SK-N-SH (cell line): ENCODE data around the gene HYPK. TPM values are rescaled to one million over a fixed set of nuclear protein-coding genes. Genes with fewer than 3 reads are reported as not detected.
"Not testable (repeated sequence)": the region's sequence is repeated elsewhere in the genome, so short reads cannot be mapped to it uniquely, and the experiment has no call there.

Experiments used
- CTCF ChIA-PET: fragments of 300-600, 350-600 bp; formaldehyde crosslinking; extraction: SDS; loops from one replicate; lab custom pipeline; 2021; lab: Yijun Ruan, JAX
- POLR2A ChIA-PET: fragments of 350-600 bp; sonication (Branson Sonifier 250); formaldehyde crosslinking; extraction: SDS; loops from one replicate; lab custom pipeline; 2020; ENCODE audit warnings: antibody characterized with exemption, inconsistent platforms; lab: Yijun Ruan, JAX
- DNase-seq: peaks from one replicate; pipeline ENCODE4 v3.0.0; 2012
- H2AFZ ChIP-seq: fragments of 200-600 bp; sonication (generic); 2 replicates; pipeline ENCODE4 v1.8.1; 2016; ENCODE audit warnings: antibody characterized with exemption, mild to moderate bottlenecking, low read depth
- H3F3A ChIP-seq: fragments of 200-600 bp; sonication (generic); replicated peaks from 2 replicates; pipeline ENCODE3; 2016; ENCODE audit warnings: antibody characterized with exemption, mild to moderate bottlenecking; ENCODE audit not compliant: insufficient read depth
- H3K27ac ChIP-seq, 2 experiments: fragments of 200-500 bp in 1 of 2; fragments of 200-600 bp in 1 of 2; sonication (Bioruptor generic) in 1 of 2; sonication (generic), shearing (Covaris generic) in 1 of 2; 2 replicates each; pipeline versions ENCODE4 v1.5.1 to v1.6.1; 2014 to 2016; ENCODE audit warnings: low read depth in 2 of 2, inconsistent platforms in 1 of 2, low read length in 1 of 2, mild to moderate bottlenecking in 1 of 2, mixed read lengths in 1 of 2
- H3K27me3 ChIP-seq: fragments of 200-600 bp; sonication (generic), shearing (Covaris generic); 2 replicates; pipeline ENCODE4 v1.6.1; 2016; ENCODE audit warnings: mixed run types; ENCODE audit not compliant: insufficient read depth
- H3K36me3 ChIP-seq, 2 experiments: fragments of 200-500 bp in 1 of 2; fragments of 200-600 bp in 1 of 2; sonication (Bioruptor generic) in 1 of 2; sonication (generic) in 1 of 2; replicated peaks in 1 of 2; 2 replicates each; pipeline versions ENCODE3 to v1.5.1; 2014 to 2016; ENCODE audit warnings: low read length in 1 of 2, mild to moderate bottlenecking in 1 of 2; ENCODE audit not compliant: insufficient read depth in 2 of 2, control insufficient read depth in 1 of 2
- H3K4me1 ChIP-seq, 2 experiments: fragments of 200-500 bp in 1 of 2; fragments of 200-600 bp in 1 of 2; sonication (Bioruptor generic) in 1 of 2; sonication (generic), shearing (Covaris generic) in 1 of 2; 2 replicates each; pipeline versions ENCODE4 v1.5.1 to v1.6.1; 2014 to 2016; ENCODE audit warnings: low read depth in 1 of 2, low read length in 1 of 2, mixed run types in 1 of 2; ENCODE audit not compliant: insufficient read depth in 2 of 2, control insufficient read depth in 1 of 2
- H3K4me2 ChIP-seq: fragments of 200-600 bp; sonication (generic), shearing (Covaris generic); 2 replicates; pipeline ENCODE4 v1.6.1; 2017; ENCODE audit warnings: mixed run types
- H3K4me3 ChIP-seq, 2 experiments: fragments of 200-500 bp in 1 of 2; fragments of 200-600 bp in 1 of 2; sonication (Bioruptor generic) in 1 of 2; sonication (generic), shearing (Covaris generic) in 1 of 2; 2 replicates each; pipeline versions ENCODE4 v1.5.1 to v1.8.1; 2014 to 2016; ENCODE audit warnings: low read depth in 2 of 2, inconsistent platforms in 1 of 2, low read length in 1 of 2, mild to moderate bottlenecking in 1 of 2, mixed read lengths in 1 of 2, moderate library complexity in 1 of 2
- H3K79me2 ChIP-seq: fragments of 200-600 bp; sonication (generic); 2 replicates; pipeline ENCODE4 v1.8.1; 2017; ENCODE audit warnings: mild to moderate bottlenecking; ENCODE audit not compliant: insufficient read depth
- H3K9ac ChIP-seq: fragments of 200-600 bp; sonication (generic); 2 replicates; pipeline ENCODE4 v1.6.1; 2017; ENCODE audit warnings: mixed run types
- H3K9me2 ChIP-seq: fragments of 200-600 bp; sonication (generic); 2 replicates; pipeline ENCODE4 v1.6.1; 2017; ENCODE audit warnings: mixed run types
- H3K9me3 ChIP-seq: fragments of 200-600 bp; sonication (generic); 2 replicates; pipeline ENCODE4 v1.6.1; 2017; ENCODE audit warnings: mixed run types, mild to moderate bottlenecking, moderate library complexity
- H4K20me1 ChIP-seq: fragments of 200-600 bp; sonication (generic); 2 replicates; pipeline ENCODE4 v1.6.1; 2017; ENCODE audit warnings: mild to moderate bottlenecking, mixed run types; ENCODE audit not compliant: insufficient read depth
- CHD2 ChIP-seq: fragments of 150-350 bp; IDR thresholded peaks from 2 replicates; pipeline ENCODE4 v1.6.1; 2018; ENCODE audit warnings: low read length; ENCODE audit not compliant: partially characterized antibody
- ELF1 ChIP-seq: IDR thresholded peaks from 2 replicates; pipeline ENCODE4 v1.4.0; 2012
- FOSL2 ChIP-seq: IDR thresholded peaks from 2 replicates; pipeline ENCODE4 v1.4.0; 2012; ENCODE audit warnings: low read depth, mild to moderate bottlenecking, moderate library complexity, borderline replicate concordance
- FOXM1 ChIP-seq: IDR thresholded peaks from 2 replicates; pipeline ENCODE4 v1.4.0; 2012; ENCODE audit warnings: low read depth, mild to moderate bottlenecking
- GABPA ChIP-seq: IDR thresholded peaks from 2 replicates; pipeline ENCODE4 v1.4.0; 2012; ENCODE audit warnings: low read depth, mild to moderate bottlenecking
- MAX ChIP-seq: IDR thresholded peaks from 2 replicates; pipeline ENCODE4 v1.4.0; 2012; ENCODE audit warnings: low read depth
- NRF1 ChIP-seq: IDR thresholded peaks from 2 replicates; pipeline ENCODE4 v1.6.1; 2012; ENCODE audit warnings: low read depth, mild to moderate bottlenecking, low read length
- POLR2AphosphoS5 ChIP-seq: IDR thresholded peaks from 2 replicates; pipeline ENCODE4 v1.6.1; 2012; ENCODE audit warnings: low read depth, low read length
- RFX5 ChIP-seq: IDR thresholded peaks from 2 replicates; pipeline ENCODE4 v1.6.1; 2012; ENCODE audit warnings: mild to moderate bottlenecking, improper control_type of control experiment, low read length
- USF1 ChIP-seq: IDR thresholded peaks from 2 replicates; pipeline ENCODE4 v1.4.0; 2012; ENCODE audit warnings: low read depth, borderline replicate concordance
- ZBTB33 ChIP-seq: IDR thresholded peaks from 2 replicates; pipeline ENCODE4 v1.4.0; 2012; ENCODE audit warnings: low read depth, borderline replicate concordance
- WGBS: methylation state at CpG from one replicate; pipeline ENCODE4 v1.1.6; 2017; ENCODE audit warnings: low lambda C conversion rate; 5-methylcytosine and 5-hydroxymethylcytosine counted together
- polyA plus RNA-seq, 3 experiments: library from polyadenylated mRNA; depleted of rRNA; stranded (reverse); fragments of >200 nt; gene quantifications; 2 replicates each; pipeline ENCODE4 v1.2.3, GENCODE V29; 2012

The HYPK gene
- polyA plus RNA-seq, 1 of the 3 experiments (the other 2 are of a cell fraction) = 11.5 TPM

DNA sequence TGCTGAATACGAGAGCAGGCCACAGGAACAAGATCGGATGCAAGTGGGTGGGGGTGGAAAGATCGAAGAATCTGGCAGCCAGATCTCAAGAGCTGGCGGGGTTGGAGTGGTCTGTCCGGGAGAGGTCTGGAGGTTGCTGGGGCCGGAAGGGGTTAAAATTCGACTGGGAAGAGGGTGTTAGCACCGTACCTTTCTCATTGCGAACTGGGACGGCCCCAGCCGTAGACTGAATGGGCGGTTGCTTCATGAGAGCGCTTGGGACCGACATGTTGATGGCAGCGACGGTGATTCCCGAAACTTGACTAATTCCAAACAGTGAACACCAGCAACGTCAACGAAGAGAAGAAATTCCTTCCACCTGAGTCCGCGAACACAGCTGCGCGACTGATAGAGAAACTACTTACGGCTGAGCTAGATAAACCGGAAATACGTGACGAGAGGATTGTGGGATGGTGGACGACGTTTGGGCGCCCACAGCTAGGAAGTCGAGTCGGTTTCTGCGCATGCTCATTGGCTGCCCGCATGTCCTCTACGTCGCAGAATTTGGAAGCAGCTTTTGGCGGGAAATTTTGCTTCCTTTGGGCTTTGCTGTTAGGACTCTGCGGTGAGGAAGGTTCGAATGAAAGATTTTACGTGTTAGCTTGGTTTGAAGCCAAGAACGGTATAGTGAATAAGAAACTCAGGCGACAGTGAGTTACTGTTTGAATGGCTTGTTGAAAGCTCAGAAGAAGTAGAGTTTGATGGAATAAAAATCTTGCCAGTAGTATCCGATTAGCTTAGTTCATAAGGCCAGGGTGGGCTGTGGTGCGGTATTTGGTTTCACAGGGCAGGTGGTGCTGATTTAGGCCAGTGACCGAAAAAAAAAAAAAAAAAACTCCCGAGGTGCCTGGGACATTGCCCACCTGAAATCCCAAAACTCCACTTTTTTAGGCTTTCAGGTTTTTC lies 24.2 kb downstream of the HYPK start, which contains the start of gene MFAP1 (continued):
- no peak for TF ChIP-seq RFX5
- 0 out of 2 replicates have a peak, but pooled peaks have one; percentile 15 for TF ChIP-seq FOSL2
- TF ChIP-seq ZBTB33 = no peak
- peak; percentile 86 for TF ChIP-seq GABPA
- TF ChIP-seq CHD2 = peak; percentile 65
- TF ChIP-seq NRF1 = peak; percentile 78
- TF ChIP-seq POLR2AphosphoS5 = peak; percentile 98
- peak; percentile 98 for TF ChIP-seq MAX
- TF ChIP-seq USF1 = peak; percentile 40; the same call in 1 of the 2 replicates
- TF ChIP-seq FOXM1 = no peak
- peak; percentile 91 for TF ChIP-seq ELF1

DNA sequence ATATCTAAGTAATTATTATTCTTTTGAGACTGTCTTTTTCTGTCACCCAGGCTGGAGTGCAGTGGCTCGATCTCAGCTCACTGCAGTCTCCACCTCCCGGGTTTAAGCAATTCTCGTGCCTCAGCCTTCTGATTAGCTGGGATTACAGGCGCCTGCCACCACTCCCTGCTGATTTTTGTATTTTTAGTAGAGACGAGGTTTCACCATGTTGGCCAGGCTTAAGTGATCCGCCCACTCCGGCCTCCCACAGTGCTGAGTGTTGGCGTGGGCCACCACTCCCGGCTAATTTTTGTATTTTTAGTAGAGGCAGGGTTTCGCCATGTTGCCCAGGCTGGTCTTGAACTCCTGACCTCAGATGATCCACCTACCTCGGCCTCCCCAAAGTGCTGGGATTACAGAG lies 24.9 kb downstream of the HYPK start:
- ChIA-PET CTCF (interaction anchor here (1.0 kb wide), 1 partner anchor 47 kb away, joined by 6 read pairs; no protein-coding TSS in a partner anchor), POLR2A (interaction anchor here (1.0 to 1.2 kb wide), 2 partner anchors 28 to 904 kb away, joined by 4 read pairs; no protein-coding TSS in a partner anchor)
- H3K4me1 ChIP-seq = peaks cover 9 to 10% of the 10 kb centered on the region in 2 experiments; a peak in 3 of 4 replicates
- H4K20me1 ChIP-seq, H3K4me3 ChIP-seq, H3K36me3 ChIP-seq, H3K4me2 ChIP-seq, H3K9me2 ChIP-seq, H3K9me3 ChIP-seq, DNase-seq, H3K27me3 ChIP-seq, H3K9ac ChIP-seq: not testable (repeated sequence)
- H3K79me2 ChIP-seq = peaks cover 76% of the 10 kb centered on the region
- 95% methylated on average over 11 of the region's 11 CpGs for WGBS
- peak overlapping the region in 1 of 2 experiments; percentile 97; a peak in 1 of 4 replicates for H3K27ac ChIP-seq
- peak overlapping the region; percentile 69 for H2AFZ ChIP-seq
- peaks cover 23% of the 10 kb centered on the region for H3F3A ChIP-seq
